ENCODE data around the gene TMEM95. TPM values are rescaled to one million over a fixed set of nuclear protein-coding genes. Genes with fewer than 3 reads are reported as not detected.

TMEM95 gene
- total RNA-seq, 2 donors from 2014 or later = not detected

DNA sequence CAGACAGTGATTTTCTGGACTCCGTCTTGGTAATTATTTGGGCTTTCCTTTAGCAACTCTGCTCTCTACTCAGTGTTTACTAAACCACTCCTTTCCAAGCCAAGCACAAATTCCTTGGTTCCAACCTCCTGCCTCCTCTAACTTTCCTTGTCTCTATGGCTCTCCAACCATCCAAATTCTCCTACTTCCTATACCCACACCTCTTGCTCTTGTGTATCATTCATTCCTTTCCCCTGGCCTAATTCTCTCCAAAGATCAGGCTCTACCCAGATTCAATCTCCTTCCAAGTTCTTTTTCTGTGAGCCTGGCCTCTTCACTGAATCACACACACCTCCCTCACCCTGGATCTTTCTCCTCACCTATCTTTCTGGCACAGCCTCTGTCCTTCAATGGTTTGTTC, 26.9 kb upstream of the TMEM95 start:
- Histone ChIP-seq H3K27ac (no peak overlapping the region), H3K9me3 (no peaks in the 10 kb centered on the region), H3K4me1 (replicated peaks) (peaks cover 6% of the 10 kb centered on the region), H3K4me3 (peak overlapping the region in 1 of 2 donors; percentile 87), H3K27me3 (replicated peaks; ENCODE audit: insufficient read depth) (no peaks in the 10 kb centered on the region), H3K36me3 (no peaks in the 10 kb centered on the region)
- no peak for TF ChIP-seq POLR2A (IDR thresholded peaks at IDR 0.05)
- TF ChIP-seq, protein P1, sequence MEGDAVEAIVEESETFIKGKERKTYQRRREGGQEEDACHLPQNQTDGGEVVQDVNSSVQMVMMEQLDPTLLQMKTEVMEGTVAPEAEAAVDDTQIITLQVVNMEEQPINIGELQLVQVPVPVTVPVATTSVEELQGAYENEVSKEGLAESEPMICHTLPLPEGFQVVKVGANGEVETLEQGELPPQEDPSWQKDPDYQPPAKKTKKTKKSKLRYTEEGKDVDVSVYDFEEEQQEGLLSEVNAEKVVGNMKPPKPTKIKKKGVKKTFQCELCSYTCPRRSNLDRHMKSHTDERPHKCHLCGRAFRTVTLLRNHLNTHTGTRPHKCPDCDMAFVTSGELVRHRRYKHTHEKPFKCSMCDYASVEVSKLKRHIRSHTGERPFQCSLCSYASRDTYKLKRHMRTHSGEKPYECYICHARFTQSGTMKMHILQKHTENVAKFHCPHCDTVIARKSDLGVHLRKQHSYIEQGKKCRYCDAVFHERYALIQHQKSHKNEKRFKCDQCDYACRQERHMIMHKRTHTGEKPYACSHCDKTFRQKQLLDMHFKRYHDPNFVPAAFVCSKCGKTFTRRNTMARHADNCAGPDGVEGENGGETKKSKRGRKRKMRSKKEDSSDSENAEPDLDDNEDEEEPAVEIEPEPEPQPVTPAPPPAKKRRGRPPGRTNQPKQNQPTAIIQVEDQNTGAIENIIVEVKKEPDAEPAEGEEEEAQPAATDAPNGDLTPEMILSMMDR (IDR thresholded peaks at IDR 0.05) = no peak
- no peak for TF ChIP-seq POLR2AphosphoS5 (IDR thresholded peaks at IDR 0.05)
- intact Hi-C loops (cut with DNase I) = no loop called here
- DNase-seq (ENCODE audit: low spot score) = no peak
- WGBS = 58% methylated on average over 1 of the region's 1 CpG

DNA sequence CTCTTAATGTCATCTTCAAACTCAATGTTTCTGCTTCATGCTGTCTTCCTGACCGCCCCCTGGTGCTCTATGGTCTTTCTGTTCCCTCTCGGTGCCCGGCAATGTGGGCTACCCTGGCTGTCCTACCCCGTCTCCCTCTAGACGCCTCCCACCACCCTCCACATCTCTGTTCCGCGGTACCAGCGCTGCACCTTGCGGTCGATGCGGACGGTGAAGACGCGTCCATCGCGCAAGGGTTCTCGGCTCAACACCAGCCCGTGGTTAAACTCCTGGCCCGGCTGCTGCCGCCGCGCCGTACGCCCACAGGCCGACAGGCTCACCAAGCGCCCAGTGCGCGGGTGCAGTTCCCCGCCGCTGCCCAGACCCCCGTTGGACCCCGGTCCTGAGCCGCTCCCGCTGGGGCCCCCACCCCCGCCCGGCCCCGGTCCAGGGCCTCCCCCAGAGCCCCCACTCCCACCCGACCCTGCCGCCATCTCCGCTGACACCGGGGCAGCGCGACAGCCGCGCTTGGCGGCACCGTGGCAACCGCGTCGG, 26.0 kb upstream of the TMEM95 start, which contains the start of gene NEURL4:
Gene NEURL4 (minus strand): TSS at position 496 of the 534 bp plus-strand sequence. CDS start 23 bp downstream, at position 473.
- peak within 1 kb of the TSS; percentile 72 to 87 for H3K4me3 ChIP-seq
- DNase-seq (ENCODE audit: low spot score) = no peak
- no peaks in the 10 kb centered on the region for H3K9me3 ChIP-seq
- TF ChIP-seq POLR2AphosphoS5 (IDR thresholded peaks at IDR 0.05) = no peak
- TF ChIP-seq, protein P1 (IDR thresholded peaks at IDR 0.05) = peak in 1 of 4 experiments; percentile 5
- WGBS = under 1% methylated on average over 31 of the region's 50 CpGs
- no peaks in the 10 kb centered on the region for H3K27me3 ChIP-seq (replicated peaks; ENCODE audit: insufficient read depth)
- peaks cover 6% of the 10 kb centered on the region for H3K4me1 ChIP-seq (replicated peaks)
- H3K36me3 ChIP-seq = no peaks in the 10 kb centered on the region
- intact Hi-C loops (cut with DNase I) = no loop called here
- peak within 1 kb of the TSS; percentile 82 to 84 for H3K27ac ChIP-seq

DNA sequence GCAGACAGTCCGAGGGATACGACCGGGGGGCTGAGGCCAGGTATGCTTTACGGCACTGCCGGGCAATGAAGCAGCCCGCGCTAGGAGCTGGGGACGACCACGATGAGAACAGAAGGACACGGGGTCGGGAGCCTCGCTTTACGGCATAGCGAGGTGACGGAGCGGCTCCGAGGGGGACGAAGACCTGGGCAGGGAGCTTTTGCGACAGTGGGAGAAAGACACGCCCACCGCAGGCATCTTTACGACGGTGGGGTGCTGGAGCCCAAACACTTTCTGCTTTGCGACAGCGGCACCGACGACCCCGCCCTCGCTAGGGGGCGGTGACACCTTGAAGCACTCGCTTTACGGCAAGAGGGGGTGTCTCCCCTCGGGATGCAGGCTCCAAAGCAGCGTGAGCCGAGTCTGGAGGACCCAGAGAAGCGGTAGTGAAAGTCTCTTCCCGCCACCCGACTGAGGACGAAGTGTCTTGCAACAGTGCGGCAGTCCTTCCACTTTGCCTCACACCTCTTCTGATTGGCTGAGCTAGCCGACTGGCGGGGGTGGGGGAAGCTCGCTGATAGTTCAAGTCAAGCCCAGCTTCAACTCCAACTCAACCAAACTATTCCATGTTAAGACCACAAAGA, 25.5 kb upstream of the TMEM95 start:
- TF ChIP-seq POLR2AphosphoS5 (IDR thresholded peaks at IDR 0.05) = peak; percentile 96
- TF ChIP-seq POLR2A (IDR thresholded peaks at IDR 0.05) = peak; percentile 60
- TF ChIP-seq, protein P1 (IDR thresholded peaks at IDR 0.05) = peak in 2 of 4 experiments; percentile 16 to 25
- Histone ChIP-seq H3K27ac (peak overlapping the region; percentile 82 to 84), H3K4me1 (replicated peaks) (peaks cover 6% of the 10 kb centered on the region), H3K36me3 (no peaks in the 10 kb centered on the region), H3K4me3 (peak overlapping the region; percentile 72 to 87), H3K9me3 (no peaks in the 10 kb centered on the region), H3K27me3 (replicated peaks; ENCODE audit: insufficient read depth) (no peaks in the 10 kb centered on the region)
- WGBS = under 1% methylated on average over 43 of the region's 43 CpGs
- peak; percentile 96 for DNase-seq (ENCODE audit: low spot score)
- intact Hi-C loops (cut with DNase I) = no loop called here

DNA sequence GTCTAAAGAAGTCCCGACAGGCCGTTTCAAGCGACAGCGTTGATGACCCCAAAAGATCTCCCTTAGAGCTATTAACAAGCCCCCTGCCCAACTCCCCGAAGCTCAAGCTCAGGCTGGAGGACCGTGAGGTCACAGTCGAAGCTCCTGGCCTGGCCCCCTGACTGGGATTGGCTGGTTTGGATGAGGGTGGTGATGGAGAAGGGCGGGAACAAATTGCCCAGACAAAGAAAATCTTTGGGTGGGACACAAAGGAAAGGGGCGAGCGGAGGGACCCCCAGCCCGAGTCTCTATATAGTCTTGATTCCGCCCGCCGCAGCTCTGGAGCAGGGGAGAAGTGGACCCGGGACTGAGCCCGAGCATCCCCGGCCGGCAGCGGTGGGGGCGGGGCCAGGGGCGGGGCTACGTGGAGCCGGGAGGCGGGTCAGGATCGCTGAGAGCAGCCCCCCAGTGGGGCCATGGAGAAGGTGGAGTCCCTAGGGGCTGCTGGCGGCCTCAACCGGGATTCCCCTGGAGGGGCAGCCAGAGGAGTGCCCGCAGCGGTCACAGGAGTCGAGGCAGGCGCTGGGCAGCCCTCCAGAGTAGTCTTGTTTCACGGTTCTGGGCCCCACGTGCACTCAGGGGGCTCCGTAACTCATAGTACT, 24.8 kb upstream of the TMEM95 start:
- Histone ChIP-seq H3K27me3 (replicated peaks; ENCODE audit: insufficient read depth) (no peaks in the 10 kb centered on the region), H3K4me1 (replicated peaks) (peaks cover 6% of the 10 kb centered on the region), H3K4me3 (peak overlapping the region; percentile 72 to 87), H3K27ac (peak overlapping the region; percentile 82 to 84), H3K9me3 (no peaks in the 10 kb centered on the region), H3K36me3 (no peaks in the 10 kb centered on the region)
- no peak for TF ChIP-seq POLR2AphosphoS5 (IDR thresholded peaks at IDR 0.05)
- TF ChIP-seq, protein P1 (IDR thresholded peaks at IDR 0.05) = no peak
- TF ChIP-seq POLR2A (IDR thresholded peaks at IDR 0.05) = no peak
- peak; percentile 69 for DNase-seq (ENCODE audit: low spot score)
- WGBS = under 1% methylated on average over 28 of the region's 34 CpGs
- intact Hi-C loops (cut with DNase I) = no loop called here
